ELR (cell line): Measurements from ENCODE around the gene MAST4.

Source experiments
- DNase-seq: peaks from one replicate; pipeline ENCODE4 v3.0.0-alpha.2; 2015; ENCODE audit warnings: low read depth

MAST4 gene

DNA sequence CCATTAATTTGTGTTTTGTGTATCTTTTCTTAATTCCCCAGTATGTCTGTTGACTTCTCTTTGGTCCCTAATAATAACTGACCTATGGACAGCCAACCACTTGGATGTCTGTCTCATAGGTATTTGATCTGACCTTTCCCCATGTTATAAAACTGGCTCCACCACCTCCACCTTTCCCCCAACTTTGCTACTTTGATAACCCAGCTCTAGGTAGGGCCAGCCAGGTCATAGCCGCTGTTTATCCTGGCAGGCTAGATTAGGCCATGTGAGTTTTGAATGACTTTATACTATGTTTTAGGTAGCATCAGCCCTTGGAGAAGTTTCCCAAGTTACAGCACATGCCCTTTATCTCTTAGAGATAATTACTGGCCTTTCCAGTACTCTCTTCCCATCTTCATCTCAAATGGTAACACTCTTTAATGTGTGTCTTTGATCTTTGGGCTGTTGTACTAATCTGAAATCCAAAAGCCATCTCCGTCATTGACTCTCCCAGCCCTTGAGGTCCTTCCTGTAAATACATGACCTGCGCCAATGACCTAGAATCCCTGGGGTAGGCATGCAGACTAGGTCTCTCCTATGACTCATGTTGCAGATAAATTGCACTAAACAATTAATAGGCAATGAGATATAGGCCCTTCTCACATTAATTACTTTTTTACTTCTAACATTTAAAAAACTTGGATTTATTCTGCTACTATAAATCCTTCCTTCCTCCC lies 447.8 kb downstream of the MAST4 start:
- DNase-seq = no peak

GRCh38 chr5:67045816-67046740 lies 449.9 kb downstream of the MAST4 start:
- DNase-seq = no peak

DNA sequence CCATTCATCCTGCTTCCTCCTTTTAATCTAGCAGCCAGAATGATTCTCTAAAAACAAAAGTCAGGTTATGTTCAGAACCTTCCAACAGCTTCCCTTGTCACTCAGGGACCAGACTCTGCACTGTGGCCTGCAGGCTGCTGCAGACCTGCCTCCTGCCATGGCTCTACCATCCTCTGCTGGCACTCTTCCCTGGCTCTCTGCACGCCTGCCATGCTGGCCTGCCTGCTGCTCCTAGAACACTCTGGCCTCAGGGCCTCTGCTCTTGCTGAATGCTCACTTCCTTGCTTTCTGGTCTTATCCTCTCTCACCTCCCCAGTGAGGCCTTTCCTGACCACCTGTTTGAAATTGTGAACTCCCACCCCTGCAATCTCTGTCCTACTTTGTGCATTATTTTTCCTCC lies 451.0 kb downstream of the MAST4 start:
- DNase-seq = no peak

DNA sequence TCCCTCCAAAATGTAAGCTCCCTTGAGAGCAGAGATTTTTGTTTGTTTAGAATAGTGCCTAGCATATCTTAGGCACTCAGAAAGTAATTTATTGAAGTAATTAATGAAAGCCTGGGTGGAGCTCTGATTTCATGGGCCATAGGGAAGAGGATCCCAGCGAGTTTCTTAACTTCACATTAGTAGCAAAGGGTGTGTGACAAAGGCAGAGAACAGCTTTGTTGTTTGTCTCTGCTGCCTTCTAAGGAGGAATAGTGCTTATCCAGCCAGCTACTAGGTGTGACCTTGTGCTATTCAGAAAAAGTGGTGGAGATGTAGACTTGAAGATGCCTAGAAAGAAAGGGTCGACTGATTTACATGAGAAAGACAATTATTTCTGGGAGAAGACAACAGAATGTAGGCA lies 451.4 kb downstream of the MAST4 start:
- no peak for DNase-seq

GRCh38 chr5:67050125-67050524 lies 453.9 kb downstream of the MAST4 start:
- DNase-seq = no peak

DNA sequence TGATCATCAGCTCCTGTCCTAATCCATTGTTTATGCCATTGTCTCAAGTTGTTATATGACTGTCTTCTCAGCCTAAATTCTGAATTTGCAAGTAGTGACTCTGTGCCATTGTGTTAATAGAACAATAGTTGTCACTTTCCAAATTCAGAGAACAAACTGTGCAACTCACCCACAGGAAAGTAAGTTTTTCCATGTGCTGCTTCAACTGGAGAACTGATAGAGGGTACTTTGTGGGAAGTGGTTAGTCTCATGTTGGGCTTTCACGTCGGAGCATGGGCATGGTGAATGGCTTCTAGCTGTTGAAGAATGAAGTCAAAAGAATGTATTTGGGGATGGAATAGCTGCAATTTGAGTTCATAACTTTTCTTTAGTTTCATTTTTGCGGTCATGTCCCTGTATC lies 454.4 kb downstream of the MAST4 start:
- no peak for DNase-seq

DNA sequence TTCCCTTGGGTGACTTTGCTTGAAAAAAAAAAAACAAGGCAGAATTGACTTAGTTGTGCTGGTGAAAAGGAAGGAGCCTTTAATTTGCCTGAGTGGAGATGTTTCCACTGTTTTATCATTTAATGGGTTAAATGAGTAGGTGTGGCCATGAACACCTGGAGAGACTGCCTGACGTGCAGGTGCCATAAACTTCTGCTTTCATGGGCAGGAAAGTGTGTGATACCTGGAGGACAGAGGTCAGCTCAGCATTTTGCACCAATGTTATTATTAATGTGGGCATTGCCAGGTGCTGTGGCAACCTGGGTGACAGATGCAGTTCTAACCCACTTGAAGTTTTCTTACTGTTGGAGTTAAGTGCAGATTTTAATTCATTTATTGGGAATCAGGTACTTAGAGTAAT lies 455.0 kb downstream of the MAST4 start:
- no peak for DNase-seq

GRCh38 chr5:67052034-67052433 lies 455.8 kb downstream of the MAST4 start:
- peak; percentile 55 for DNase-seq

DNA sequence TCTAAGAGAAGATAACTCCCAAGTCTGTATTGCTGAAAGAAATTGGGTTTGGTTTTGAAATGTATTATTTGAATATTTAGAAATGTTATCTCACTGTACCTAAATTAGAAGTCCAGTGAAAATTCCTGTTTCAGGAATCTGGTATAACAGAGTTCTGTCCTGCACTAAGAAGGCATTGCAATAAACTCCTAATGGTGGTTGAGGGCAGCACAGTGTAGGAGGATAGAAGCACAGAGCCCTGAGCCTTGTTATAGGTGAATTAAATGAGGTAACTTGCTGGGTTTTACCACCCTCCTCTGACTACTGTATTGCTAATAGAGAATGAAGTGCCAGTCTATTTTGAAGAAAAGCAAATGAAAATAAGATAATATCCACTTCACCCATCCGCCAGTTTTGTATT lies 457.0 kb downstream of the MAST4 start:
- no peak for DNase-seq

DNA sequence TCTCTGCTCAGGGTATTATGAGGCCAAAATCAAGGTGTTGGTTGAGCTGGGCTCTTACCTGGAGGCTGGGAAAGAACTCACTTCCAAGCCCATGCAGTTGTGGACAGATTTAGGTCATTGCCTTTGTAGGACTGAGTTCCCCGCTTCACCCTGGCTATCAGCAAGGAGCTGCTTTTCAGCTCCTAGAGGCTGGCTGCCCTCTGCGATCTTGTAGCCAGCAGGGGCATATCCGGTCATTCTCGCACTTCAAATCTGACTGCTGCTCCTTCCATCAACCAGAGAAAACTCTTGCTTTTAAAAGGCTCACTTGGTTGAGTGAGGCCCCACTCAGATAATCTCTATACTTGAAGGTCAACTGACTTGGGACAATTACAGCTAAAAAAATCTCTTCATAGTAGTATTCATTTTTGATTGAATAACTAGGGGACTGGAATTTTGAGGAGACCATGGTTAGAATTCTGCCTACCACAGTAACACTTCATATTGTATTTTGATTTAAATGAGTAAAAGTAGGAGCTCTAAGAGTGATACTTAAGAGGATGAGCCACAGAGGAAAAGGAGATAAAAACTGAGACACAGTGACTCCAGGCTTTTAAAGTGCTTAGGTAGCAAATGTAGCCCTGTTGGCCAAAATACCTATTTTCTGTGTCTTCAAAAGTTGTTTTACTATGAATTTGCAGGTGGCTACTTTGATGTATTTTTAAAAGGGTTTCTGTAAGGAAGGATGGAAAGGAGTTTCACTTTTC lies 463.0 kb downstream of the MAST4 start:
- DNase-seq = no peak

GRCh38 chr5:67059744-67060490 lies 463.7 kb downstream of the MAST4 start:
- peak; percentile 39 for DNase-seq

DNA sequence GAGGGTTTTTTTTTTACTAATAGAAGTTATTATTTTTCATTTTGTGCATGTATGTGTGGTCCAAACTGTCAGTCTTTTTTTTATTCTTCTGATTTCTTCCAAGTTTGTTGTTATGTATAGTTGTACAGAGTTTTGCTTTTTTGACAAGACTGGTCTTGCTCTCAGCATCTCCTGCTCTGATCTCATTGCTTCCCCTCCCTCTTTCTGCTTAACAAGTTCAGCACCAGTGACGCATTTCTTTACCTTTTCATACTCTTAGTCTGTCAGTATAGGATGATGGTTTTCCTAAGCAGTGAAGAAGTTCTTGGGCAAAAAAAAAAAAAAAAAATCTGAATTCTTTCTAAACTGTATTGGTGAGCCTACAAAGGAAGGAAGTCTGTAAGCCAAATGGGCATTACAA lies 465.3 kb downstream of the MAST4 start:
- no peak for DNase-seq

GRCh38 chr5:67063055-67063454 lies 466.9 kb downstream of the MAST4 start:
- DNase-seq = no peak

DNA sequence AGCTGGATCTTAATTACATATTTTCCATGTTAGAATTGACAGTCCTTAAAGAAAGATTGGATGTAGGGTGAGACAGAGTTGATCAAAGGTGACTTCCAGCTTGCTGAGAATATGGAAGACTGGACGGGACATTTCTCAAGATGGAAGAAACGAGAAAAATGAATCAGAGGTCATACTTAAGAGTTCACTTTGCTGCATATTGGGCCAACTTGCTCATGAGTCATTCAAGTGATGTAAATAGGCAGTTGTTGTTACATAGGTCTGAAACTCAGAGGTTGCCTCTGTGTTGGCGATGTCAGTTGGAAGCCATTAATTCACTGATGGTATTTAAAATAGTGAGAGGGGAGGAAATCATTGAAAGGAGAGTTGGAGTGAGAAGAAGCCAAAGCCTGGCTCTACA lies 467.6 kb downstream of the MAST4 start:
- peak; percentile 56 for DNase-seq

DNA sequence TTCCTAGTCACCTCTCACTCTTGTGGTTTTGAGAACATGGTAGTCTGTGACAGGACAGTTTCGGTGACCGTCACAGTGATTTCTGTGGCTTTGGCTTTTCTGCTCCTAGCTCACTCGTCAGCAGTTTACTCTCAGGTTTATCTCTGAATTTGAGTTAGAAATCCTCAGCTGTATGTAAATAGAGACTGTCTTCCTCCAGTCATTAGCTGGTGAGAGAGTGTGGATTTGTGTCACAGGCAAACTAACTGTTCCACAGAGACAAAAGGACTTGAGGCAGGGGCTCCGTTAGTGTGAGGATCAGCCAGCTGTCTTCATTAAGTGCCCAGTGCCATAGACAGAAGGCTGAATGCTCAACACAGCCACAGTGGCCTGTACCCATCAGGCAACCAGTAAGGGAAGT lies 469.0 kb downstream of the MAST4 start:
- DNase-seq = no peak

- DNase-seq = no peak
Observed at GRCh38 chr5:67065696-67066095, 469.5 kb downstream of the MAST4 start.

DNA sequence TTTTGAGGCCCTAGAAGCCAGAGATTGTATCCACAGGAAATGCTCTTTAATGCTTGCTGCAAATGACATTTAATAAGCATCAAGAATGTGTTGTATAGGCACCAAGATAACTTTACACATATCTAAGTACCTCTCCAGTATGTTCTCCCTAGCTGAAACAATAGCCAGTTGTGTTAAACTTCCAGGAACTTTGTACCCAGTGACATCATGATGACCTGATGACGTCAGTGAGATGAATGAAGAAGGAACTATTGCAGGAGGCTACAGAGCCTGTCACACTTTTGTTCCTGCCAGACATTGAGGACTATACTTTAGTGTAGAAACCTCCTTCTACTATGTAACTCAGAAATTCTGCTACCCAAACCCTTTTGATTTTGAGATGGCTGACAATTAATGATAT lies 470.6 kb downstream of the MAST4 start:
- no peak for DNase-seq

DNA sequence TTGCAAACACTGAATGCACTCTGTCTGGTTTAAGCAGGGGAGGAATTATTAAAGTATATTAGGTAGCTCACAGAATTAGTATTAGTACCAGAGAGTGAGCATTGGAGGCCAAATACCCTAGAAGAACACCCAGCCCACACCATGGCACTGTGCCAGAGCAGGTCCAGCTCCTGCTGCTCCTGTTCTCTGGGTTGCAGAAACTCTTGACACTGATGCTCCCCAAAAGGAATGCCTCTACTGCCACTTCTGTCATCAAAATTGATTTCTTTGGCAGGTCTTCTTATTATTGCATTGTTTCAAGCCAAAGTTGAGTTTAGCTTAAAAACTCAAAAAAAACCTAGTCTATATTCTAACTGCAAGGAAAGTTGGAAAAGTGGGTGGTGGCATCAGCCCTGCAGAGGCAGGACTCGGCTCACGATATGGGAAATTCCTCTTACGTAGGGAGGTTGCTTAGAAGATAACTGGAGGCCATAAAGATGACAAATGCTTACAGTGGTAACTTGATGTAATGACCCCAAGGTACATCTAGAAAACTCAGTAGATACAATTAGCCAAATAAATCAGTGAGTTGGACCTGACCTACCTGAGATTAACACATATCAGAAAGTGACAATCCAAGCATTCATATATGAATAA lies 477.0 kb downstream of the MAST4 start:
- no peak for DNase-seq

DNA sequence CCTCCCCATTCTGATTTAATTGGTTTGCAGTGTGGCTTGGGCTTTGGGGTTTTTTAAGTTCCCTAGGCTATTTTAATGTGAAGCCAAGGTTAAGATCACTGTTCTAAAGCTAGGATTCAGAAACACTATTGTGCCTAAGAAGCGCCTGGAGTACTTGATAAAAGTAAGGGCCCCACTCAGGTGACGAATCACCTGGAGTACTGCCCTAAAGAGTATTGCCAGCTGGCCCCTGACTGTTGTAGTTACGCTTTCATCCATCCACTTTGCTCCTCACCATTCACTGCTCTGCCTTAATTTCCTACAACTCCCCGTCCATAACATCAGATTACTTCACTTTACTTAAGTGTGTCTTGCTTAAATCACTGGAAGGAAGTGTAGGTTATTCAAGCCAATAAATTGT lies 481.1 kb downstream of the MAST4 start:
- DNase-seq = no peak

DNA sequence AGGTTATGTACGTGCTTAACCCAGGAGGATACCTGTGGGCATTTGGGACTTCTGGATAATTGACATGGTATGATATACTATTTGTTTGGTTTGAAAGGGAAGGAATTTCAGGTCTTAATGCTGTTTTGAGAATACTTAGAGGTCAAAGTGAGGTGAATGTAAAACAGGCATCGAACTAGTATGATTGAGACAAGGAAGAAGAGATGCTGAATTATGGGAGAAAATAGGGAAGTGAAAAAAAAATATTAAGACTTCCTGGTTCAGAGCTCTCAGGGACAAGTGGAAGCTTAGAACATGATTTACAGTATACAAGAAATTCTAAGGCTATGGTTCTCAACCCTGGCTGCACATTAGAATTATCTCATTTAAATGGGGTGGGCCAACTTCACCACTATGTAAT lies 485.1 kb downstream of the MAST4 start:
- no peak for DNase-seq

- no peak for DNase-seq
Observed at GRCh38 chr5:67082941-67083340, 486.7 kb downstream of the MAST4 start.

DNA sequence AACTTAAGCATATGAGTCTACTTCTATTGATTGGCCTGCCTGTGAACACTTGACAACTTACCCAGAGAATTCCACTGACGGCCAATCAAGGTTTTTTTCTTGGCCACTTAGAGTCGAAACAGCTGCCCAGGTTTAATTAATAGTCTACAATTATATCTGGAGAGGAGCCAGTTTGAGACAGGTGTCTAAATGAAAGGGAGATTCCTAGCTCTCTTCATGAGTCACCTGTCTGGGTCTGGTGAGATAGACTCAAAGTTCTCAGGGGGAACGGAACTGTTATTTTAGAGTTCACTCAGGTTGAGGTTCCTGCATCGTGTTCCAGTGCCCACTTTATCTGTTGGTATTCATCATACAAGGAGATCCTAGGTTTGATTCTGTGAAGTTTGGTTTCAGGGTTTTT lies 489.4 kb downstream of the MAST4 start:
- no peak for DNase-seq
